HEK293 (cell line): ENCODE results near the gene COL15A1.

Source experiments
- CTCF ChIA-PET: fragments of 350-600 bp; formaldehyde crosslinking; extraction: SDS; loops from one replicate; lab custom pipeline; 2021; ENCODE audit warnings: antibody characterized with exemption; lab: Yijun Ruan, JAX
- POLR2A ChIA-PET: fragments of 300-600 bp; formaldehyde crosslinking; extraction: SDS; loops from one replicate; lab custom pipeline; 2020; ENCODE audit warnings: antibody characterized with exemption, inconsistent platforms; lab: Yijun Ruan, JAX
- H3K27ac ChIP-seq: fragments of 200-500 bp; sonication (Bioruptor generic); 2 replicates; pipeline ENCODE4 v1.5.1; 2014; ENCODE audit warnings: low read depth, low read length, control low read depth, inconsistent platforms; ENCODE audit errors: extremely low read depth
- H3K36me3 ChIP-seq, 2 experiments: fragments of 200-500 bp in 1 of 2; sonication (Bioruptor generic) in 1 of 2; 1 replicate in 1 of 2; 2 replicates in 1 of 2; pipeline ENCODE4 v1.5.1; 2014 to 2017; ENCODE audit warnings: inconsistent platforms in 2 of 2, low read length in 2 of 2; ENCODE audit not compliant: control insufficient read depth in 2 of 2, insufficient read depth in 1 of 2
- H3K4me1 ChIP-seq: fragments of 200-500 bp; sonication (Bioruptor generic); 2 replicates; pipeline ENCODE4 v1.5.1; 2014; ENCODE audit warnings: mild to moderate bottlenecking, low read length, inconsistent platforms; ENCODE audit not compliant: control insufficient read depth, insufficient read depth
- H3K4me3 ChIP-seq: 2 replicates; pipeline ENCODE4 v1.5.1; 2011; ENCODE audit warnings: low read depth, mild to moderate bottlenecking, control low read depth, low read length, moderate library complexity
- H3K9me3 ChIP-seq: fragments of 200-500 bp; sonication (Bioruptor generic); 2 replicates; pipeline ENCODE4 v1.5.1; 2014; ENCODE audit warnings: low read depth, low read length, inconsistent platforms; ENCODE audit not compliant: control insufficient read depth, insufficient read depth
- FEZF1 ChIP-seq: fragments of 450-650 bp; formaldehyde crosslinking; IDR thresholded peaks from 2 replicates; pipeline ENCODE4 v1.5.1; 2016; ENCODE audit warnings: missing biosample characterization, missing genetic modification characterization
- GFI1B ChIP-seq: fragments of 450-650 bp; formaldehyde crosslinking; IDR thresholded peaks from 2 replicates; pipeline ENCODE4 v1.5.1; 2016; ENCODE audit warnings: missing biosample characterization, missing genetic modification characterization
- ZBTB48 ChIP-seq: fragments of 450-650 bp; formaldehyde crosslinking; IDR thresholded peaks from 2 replicates; pipeline ENCODE4 v1.5.1; 2016; ENCODE audit warnings: missing biosample characterization, missing genetic modification characterization
- ZFHX2 ChIP-seq: fragments of 450-650 bp; formaldehyde crosslinking; conservative IDR thresholded peaks from 2 replicates; pipeline ENCODE4 v1.5.1; 2016; ENCODE audit warnings: missing biosample characterization, missing genetic modification characterization
- ZNF121 ChIP-seq: fragments of 450-650 bp; formaldehyde crosslinking; IDR thresholded peaks from 2 replicates; pipeline ENCODE4 v1.5.1; 2016; ENCODE audit warnings: missing biosample characterization, missing genetic modification characterization
- ZNF2 ChIP-seq: fragments of 450-650 bp; formaldehyde crosslinking; IDR thresholded peaks from 2 replicates; pipeline ENCODE4 v1.5.1; 2016; ENCODE audit warnings: missing biosample characterization, missing genetic modification characterization
- ZNF202 ChIP-seq: fragments of 450-650 bp; formaldehyde crosslinking; IDR thresholded peaks from 2 replicates; pipeline ENCODE4 v1.5.1; 2016; ENCODE audit warnings: missing biosample characterization, missing genetic modification characterization, borderline replicate concordance
- ZNF248 ChIP-seq: fragments of 450-650 bp; formaldehyde crosslinking; IDR thresholded peaks from 2 replicates; pipeline ENCODE4 v1.5.1; 2017; ENCODE audit warnings: missing biosample characterization, missing genetic modification characterization
- ZNF274 ChIP-seq, 2 experiments: fragments of 200-500 bp in 1 of 2; fragments of 450-650 bp in 1 of 2; sonication (Bioruptor generic) in 1 of 2; formaldehyde crosslinking in 1 of 2; IDR thresholded peaks; 2 replicates each; pipeline versions ENCODE4 v1.5.1 to v1.6.1; 2014 to 2016; ENCODE audit warnings: borderline replicate concordance in 1 of 2, inconsistent platforms in 1 of 2, low read length in 1 of 2, missing biosample characterization in 1 of 2, missing genetic modification characterization in 1 of 2
- ZNF37A ChIP-seq: fragments of 450-650 bp; IDR thresholded peaks from 2 replicates; pipeline ENCODE4 v1.5.1; 2018; ENCODE audit warnings: missing biosample characterization, missing genetic modification characterization
- ZNF416 ChIP-seq: fragments of 450-650 bp; formaldehyde crosslinking; IDR thresholded peaks from 2 replicates; pipeline ENCODE4 v1.5.1; 2016; ENCODE audit warnings: missing biosample characterization, missing genetic modification characterization
- ZNF48 ChIP-seq: fragments of 450-650 bp; formaldehyde crosslinking; IDR thresholded peaks from 2 replicates; pipeline ENCODE4 v1.5.1; 2016; ENCODE audit warnings: missing biosample characterization, missing genetic modification characterization
- ZNF501 ChIP-seq: fragments of 450-650 bp; formaldehyde crosslinking; IDR thresholded peaks from 2 replicates; pipeline ENCODE4 v1.5.1; 2016; ENCODE audit warnings: missing biosample characterization, missing genetic modification characterization
- ZNF596 ChIP-seq: fragments of 450-650 bp; IDR thresholded peaks from 2 replicates; pipeline ENCODE4 v1.5.0; 2018; ENCODE audit warnings: missing biosample characterization, mild to moderate bottlenecking, missing genetic modification characterization, moderate library complexity
- ZNF600 ChIP-seq: fragments of 450-650 bp; formaldehyde crosslinking; IDR thresholded peaks from 2 replicates; pipeline ENCODE4 v1.5.1; 2016; ENCODE audit warnings: missing biosample characterization, missing genetic modification characterization
- ZNF624 ChIP-seq: fragments of 450-650 bp; formaldehyde crosslinking; IDR thresholded peaks from 2 replicates; pipeline ENCODE4 v1.5.1; 2017; ENCODE audit warnings: missing biosample characterization, missing genetic modification characterization
- ZNF654 ChIP-seq: fragments of 450-650 bp; formaldehyde crosslinking; IDR thresholded peaks from 2 replicates; pipeline ENCODE4 v1.5.1; 2016; ENCODE audit warnings: low read depth, missing biosample characterization, missing genetic modification characterization
- TF ChIP-seq, protein P1 (sequence below): fragments of 450-650 bp; formaldehyde crosslinking; IDR thresholded peaks from 2 replicates; pipeline ENCODE4 v1.5.0; 2017; ENCODE audit warnings: missing biosample characterization, missing genetic modification characterization, borderline replicate concordance
- TF ChIP-seq, protein P2 (sequence below): fragments of 450-650 bp; formaldehyde crosslinking; IDR thresholded peaks from 2 replicates; pipeline ENCODE4 v1.5.1; 2016; ENCODE audit warnings: missing biosample characterization, missing genetic modification characterization
- TF ChIP-seq, protein P3 (sequence below): fragments of 450-650 bp; formaldehyde crosslinking; IDR thresholded peaks from 2 replicates; pipeline ENCODE4 v1.5.1; 2016; ENCODE audit warnings: missing biosample characterization, missing genetic modification characterization
- TF ChIP-seq, protein P4 (sequence below): fragments of 450-650 bp; formaldehyde crosslinking; IDR thresholded peaks from 2 replicates; pipeline ENCODE4 v1.5.1; 2017; ENCODE audit warnings: missing biosample characterization, missing genetic modification characterization
- TF ChIP-seq, protein P5 (sequence below): fragments of 450-650 bp; formaldehyde crosslinking; IDR thresholded peaks from 2 replicates; pipeline ENCODE4 v1.5.1; 2016; ENCODE audit warnings: missing biosample characterization, missing genetic modification characterization, borderline replicate concordance

The COL15A1 gene

DNA sequence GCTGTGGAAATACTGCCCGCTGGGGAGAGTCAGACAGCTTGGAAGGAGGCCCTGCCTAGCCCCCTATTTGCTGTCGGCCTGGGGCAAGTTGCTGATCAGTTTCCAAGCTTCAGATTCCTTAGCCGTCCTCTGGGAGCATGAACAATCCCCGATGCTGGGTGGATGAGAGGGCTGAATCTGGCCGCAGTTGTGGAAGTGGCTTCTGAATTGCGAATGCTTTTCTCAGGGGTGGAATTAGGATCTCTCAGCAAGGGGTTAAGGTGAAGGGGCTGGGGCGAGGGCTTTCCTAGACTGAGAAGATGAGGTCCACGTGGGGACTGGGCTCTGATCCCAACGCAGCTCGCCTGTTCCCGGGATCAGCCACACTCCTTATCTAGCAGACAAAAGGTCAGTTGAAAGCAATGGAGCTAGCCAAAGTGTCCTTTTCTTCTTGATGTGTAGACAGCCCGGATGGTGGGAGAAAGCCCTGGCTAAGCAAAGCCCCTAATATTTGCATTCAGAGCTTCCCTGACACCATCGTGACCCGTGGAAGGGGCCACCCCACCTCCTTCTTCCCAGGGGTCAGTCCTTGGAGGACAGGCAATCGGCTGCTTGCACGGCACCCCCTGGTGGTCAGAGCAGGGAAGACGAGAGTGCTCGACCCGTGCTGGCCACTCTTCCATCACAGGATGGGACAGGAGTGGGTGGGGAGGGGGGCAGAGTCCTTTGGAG lies 54.9 kb downstream of the COL15A1 start:
- Histone ChIP-seq H3K27ac (no peak overlapping the region), H3K4me1 (no peaks in the 10 kb centered on the region), H3K4me3 (no peak overlapping the region), H3K36me3 (no peaks in the 10 kb centered on the region), H3K9me3 (no peaks in the 10 kb centered on the region)
- CTCF ChIA-PET, result interaction anchor here (0.6 to 8.8 kb wide), 44 partner anchors 10 to 1323 kb away, joined by 3 to 105 read pairs (median 5); no protein-coding TSS in a partner anchor
- POLR2A ChIA-PET, result no interaction called here
- TF ChIP-seq ZNF248 (tag by site-specific recombination) (no peak), ZNF2 (tag by site-specific recombination) (peak; percentile 55; the same call in 1 of the 2 replicates), ZNF274 (IDR thresholded peaks at IDR 0.05; ENCODE audit: low read length) (no peak), ZNF274 (tag by site-specific recombination; IDR thresholded peaks at IDR 0.05; ENCODE audit: borderline replicate concordance) (no peak), ZNF416 (tag by site-specific recombination) (no peak), GFI1B (tag by site-specific recombination) (no peak), ZNF654 (tag by site-specific recombination) (peak; percentile 41), FEZF1 (no peak), ZNF600 (peak; percentile 88), ZNF121 (tag by site-specific recombination) (no peak), ZBTB48 (tag by site-specific recombination) (peak; percentile 59; the same call in 1 of the 2 replicates)
- TF ChIP-seq, protein P1, sequence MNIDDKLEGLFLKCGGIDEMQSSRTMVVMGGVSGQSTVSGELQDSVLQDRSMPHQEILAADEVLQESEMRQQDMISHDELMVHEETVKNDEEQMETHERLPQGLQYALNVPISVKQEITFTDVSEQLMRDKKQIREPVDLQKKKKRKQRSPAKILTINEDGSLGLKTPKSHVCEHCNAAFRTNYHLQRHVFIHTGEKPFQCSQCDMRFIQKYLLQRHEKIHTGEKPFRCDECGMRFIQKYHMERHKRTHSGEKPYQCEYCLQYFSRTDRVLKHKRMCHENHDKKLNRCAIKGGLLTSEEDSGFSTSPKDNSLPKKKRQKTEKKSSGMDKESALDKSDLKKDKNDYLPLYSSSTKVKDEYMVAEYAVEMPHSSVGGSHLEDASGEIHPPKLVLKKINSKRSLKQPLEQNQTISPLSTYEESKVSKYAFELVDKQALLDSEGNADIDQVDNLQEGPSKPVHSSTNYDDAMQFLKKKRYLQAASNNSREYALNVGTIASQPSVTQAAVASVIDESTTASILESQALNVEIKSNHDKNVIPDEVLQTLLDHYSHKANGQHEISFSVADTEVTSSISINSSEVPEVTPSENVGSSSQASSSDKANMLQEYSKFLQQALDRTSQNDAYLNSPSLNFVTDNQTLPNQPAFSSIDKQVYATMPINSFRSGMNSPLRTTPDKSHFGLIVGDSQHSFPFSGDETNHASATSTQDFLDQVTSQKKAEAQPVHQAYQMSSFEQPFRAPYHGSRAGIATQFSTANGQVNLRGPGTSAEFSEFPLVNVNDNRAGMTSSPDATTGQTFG (tag by site-specific recombination), result no peak
- TF ChIP-seq, protein P2, sequence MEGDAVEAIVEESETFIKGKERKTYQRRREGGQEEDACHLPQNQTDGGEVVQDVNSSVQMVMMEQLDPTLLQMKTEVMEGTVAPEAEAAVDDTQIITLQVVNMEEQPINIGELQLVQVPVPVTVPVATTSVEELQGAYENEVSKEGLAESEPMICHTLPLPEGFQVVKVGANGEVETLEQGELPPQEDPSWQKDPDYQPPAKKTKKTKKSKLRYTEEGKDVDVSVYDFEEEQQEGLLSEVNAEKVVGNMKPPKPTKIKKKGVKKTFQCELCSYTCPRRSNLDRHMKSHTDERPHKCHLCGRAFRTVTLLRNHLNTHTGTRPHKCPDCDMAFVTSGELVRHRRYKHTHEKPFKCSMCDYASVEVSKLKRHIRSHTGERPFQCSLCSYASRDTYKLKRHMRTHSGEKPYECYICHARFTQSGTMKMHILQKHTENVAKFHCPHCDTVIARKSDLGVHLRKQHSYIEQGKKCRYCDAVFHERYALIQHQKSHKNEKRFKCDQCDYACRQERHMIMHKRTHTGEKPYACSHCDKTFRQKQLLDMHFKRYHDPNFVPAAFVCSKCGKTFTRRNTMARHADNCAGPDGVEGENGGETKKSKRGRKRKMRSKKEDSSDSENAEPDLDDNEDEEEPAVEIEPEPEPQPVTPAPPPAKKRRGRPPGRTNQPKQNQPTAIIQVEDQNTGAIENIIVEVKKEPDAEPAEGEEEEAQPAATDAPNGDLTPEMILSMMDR (tag by site-specific recombination), result peak; percentile 61
- TF ChIP-seq, protein P3, sequence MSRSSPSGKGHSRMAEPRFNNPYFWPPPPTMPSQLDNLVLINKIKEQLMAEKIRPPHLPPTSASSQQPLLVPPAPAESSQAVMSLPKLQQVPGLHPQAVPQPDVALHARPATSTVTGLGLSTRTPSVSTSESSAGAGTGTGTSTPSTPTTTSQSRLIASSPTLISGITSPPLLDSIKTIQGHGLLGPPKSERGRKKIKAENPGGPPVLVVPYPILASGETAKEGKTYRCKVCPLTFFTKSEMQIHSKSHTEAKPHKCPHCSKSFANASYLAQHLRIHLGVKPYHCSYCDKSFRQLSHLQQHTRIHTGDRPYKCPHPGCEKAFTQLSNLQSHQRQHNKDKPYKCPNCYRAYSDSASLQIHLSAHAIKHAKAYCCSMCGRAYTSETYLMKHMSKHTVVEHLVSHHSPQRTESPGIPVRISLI (tag by site-specific recombination), result no peak
- TF ChIP-seq, protein P4, sequence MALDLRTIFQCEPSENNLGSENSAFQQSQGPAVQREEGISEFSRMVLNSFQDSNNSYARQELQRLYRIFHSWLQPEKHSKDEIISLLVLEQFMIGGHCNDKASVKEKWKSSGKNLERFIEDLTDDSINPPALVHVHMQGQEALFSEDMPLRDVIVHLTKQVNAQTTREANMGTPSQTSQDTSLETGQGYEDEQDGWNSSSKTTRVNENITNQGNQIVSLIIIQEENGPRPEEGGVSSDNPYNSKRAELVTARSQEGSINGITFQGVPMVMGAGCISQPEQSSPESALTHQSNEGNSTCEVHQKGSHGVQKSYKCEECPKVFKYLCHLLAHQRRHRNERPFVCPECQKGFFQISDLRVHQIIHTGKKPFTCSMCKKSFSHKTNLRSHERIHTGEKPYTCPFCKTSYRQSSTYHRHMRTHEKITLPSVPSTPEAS (tag by site-specific recombination), result no peak

GRCh38 chr9:98999152-98999525 lies 55.4 kb downstream of the COL15A1 start:
- H3K4me1 ChIP-seq, result no peaks in the 10 kb centered on the region
- no peaks in the 10 kb centered on the region for H3K9me3 ChIP-seq
- ChIA-PET POLR2A (no interaction called here), CTCF (interaction anchor here (0.7 to 8.8 kb wide), 33 partner anchors 10 to 748 kb away, joined by 3 to 105 read pairs (median 6); no protein-coding TSS in a partner anchor)
- H3K36me3 ChIP-seq, result no peaks in the 10 kb centered on the region
- no peak overlapping the region for H3K4me3 ChIP-seq
- no peak overlapping the region for H3K27ac ChIP-seq
- no peak for TF ChIP-seq ZNF48
- TF ChIP-seq ZNF37A (tag by site-specific recombination), result no peak
- no peak for TF ChIP-seq ZNF596 (tag by site-specific recombination)
- no peak for TF ChIP-seq ZNF2 (tag by site-specific recombination)
- peak; percentile 48; the same call in 1 of the 2 replicates for TF ChIP-seq ZFHX2
- no peak for TF ChIP-seq ZNF624 (tag by site-specific recombination)
- no peak for TF ChIP-seq ZNF202 (tag by site-specific recombination)
- TF ChIP-seq ZNF501 (tag by site-specific recombination), result no peak
- TF ChIP-seq, protein P5, sequence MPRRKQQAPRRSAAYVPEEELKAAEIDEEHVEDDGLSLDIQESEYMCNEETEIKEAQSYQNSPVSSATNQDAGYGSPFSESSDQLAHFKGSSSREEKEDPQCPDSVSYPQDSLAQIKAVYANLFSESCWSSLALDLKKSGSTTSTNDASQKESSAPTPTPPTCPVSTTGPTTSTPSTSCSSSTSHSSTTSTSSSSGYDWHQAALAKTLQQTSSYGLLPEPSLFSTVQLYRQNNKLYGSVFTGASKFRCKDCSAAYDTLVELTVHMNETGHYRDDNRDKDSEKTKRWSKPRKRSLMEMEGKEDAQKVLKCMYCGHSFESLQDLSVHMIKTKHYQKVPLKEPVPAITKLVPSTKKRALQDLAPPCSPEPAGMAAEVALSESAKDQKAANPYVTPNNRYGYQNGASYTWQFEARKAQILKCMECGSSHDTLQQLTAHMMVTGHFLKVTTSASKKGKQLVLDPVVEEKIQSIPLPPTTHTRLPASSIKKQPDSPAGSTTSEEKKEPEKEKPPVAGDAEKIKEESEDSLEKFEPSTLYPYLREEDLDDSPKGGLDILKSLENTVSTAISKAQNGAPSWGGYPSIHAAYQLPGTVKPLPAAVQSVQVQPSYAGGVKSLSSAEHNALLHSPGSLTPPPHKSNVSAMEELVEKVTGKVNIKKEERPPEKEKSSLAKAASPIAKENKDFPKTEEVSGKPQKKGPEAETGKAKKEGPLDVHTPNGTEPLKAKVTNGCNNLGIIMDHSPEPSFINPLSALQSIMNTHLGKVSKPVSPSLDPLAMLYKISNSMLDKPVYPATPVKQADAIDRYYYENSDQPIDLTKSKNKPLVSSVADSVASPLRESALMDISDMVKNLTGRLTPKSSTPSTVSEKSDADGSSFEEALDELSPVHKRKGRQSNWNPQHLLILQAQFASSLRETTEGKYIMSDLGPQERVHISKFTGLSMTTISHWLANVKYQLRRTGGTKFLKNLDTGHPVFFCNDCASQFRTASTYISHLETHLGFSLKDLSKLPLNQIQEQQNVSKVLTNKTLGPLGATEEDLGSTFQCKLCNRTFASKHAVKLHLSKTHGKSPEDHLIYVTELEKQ, result no peak
